ENCODE measurements around the gene ACTR1B. TPM values are rescaled to one million over a fixed set of nuclear protein-coding genes. Genes with fewer than 3 reads are reported as not detected.
A peak's percentile ranks its signal among the peaks of the same experiment; 100 is the strongest.

Gene ACTR1B
- polyA plus RNA-seq, 3 donors = 8.9 to 64.4 (median 9.9) TPM

DNA sequence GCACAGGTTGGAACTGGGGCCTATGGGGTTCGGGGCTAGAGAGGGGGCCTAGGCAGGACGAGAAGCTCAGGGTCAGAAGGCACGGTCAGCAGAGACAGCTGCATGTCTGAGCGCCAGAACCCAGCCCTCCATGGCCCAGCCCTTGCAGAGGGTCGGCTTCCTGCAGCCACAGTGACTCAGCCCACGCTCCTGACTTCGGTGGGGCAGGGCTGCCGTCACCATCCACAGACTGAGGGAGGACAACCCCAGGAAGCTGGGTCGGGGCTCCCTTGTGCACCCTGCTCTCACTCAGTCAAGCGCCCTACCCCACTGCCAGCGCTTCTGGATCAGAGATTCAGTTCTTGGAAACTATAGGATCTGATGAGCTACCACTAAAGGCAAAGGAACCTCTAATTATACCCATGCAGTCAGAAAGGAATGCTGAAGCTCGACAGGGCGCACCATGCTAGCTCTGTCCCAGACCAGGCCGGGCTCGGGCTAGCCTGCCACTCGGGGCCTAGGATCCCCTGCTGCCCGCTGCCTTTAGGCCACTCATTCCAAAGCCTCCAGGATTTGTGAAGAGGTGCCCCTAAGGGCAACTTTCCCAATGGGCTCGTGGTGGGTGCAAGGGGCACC, 3.0 kb downstream of the ACTR1B start:
- H3K27ac ChIP-seq (ENCODE audit: low read depth in 1 of 2, low read length in 2 of 2) = peak overlapping the region in 1 of 2 donors; percentile 24
- WGBS (ENCODE audit: insufficient coverage) = 68% methylated on average over 17 of the region's 18 CpGs
- H3K4me2 ChIP-seq (replicated peaks; ENCODE audit: extremely low read depth, low read length, poor library complexity, severe bottlenecking) = no peak overlapping the region
- intact Hi-C loops (cut with micrococcal nuclease) = loop anchor here in 1 of 2 donors (10.0 kb wide), 1 partner anchor 1026 kb away; the partner anchor contains the start of gene KANSL3
- Mint-ChIP-seq H3K27me3 (ENCODE audit: low read depth in 3 of 3) (peaks cover 0 to 4% (median 2%) of the 10 kb centered on the region in 3 donors), H3K36me3 (peaks cover 33 to 45% of the 10 kb centered on the region in 2 donors), H3K9me3 (peaks cover 0 to 1% (median 0%) of the 10 kb centered on the region in 7 donors), H3K4me1 (peaks cover 36% of the 10 kb centered on the region), H3K4me3 (no peak overlapping the region), H3K27ac (peak overlapping the region in 2 of 7 donors; percentile 16 to 32)
- peak in 1 of 3 donors; percentile 23 for DNase-seq
- H3K4me1 ChIP-seq (ENCODE audit: control insufficient read depth in 1 of 2, insufficient read depth in 2 of 2, low read length in 2 of 2) = peaks cover 20 to 23% of the 10 kb centered on the region in 2 donors
- H3K4me3 ChIP-seq (replicated peaks in 1 of 3; ENCODE audit: low read depth in 2 of 3, low read length in 3 of 3) = no peak overlapping the region
- H3K27me3 ChIP-seq (ENCODE audit: control insufficient read depth in 2 of 2, insufficient read depth in 2 of 2, low read length in 2 of 2) = no peaks in the 10 kb centered on the region
- no peak overlapping the region for H3K9ac ChIP-seq (ENCODE audit: insufficient read depth, low read length, poor library complexity, severe bottlenecking)
- peaks cover 42 to 45% of the 10 kb centered on the region in 2 donors for H3K36me3 ChIP-seq (replicated peaks in 1 of 2; ENCODE audit: control insufficient read depth in 1 of 2, insufficient read depth in 2 of 2, low read length in 2 of 2)
- H3K79me2 ChIP-seq (ENCODE audit: insufficient read depth, low read length) = peaks cover 32% of the 10 kb centered on the region
- TF ChIP-seq, protein P1, sequence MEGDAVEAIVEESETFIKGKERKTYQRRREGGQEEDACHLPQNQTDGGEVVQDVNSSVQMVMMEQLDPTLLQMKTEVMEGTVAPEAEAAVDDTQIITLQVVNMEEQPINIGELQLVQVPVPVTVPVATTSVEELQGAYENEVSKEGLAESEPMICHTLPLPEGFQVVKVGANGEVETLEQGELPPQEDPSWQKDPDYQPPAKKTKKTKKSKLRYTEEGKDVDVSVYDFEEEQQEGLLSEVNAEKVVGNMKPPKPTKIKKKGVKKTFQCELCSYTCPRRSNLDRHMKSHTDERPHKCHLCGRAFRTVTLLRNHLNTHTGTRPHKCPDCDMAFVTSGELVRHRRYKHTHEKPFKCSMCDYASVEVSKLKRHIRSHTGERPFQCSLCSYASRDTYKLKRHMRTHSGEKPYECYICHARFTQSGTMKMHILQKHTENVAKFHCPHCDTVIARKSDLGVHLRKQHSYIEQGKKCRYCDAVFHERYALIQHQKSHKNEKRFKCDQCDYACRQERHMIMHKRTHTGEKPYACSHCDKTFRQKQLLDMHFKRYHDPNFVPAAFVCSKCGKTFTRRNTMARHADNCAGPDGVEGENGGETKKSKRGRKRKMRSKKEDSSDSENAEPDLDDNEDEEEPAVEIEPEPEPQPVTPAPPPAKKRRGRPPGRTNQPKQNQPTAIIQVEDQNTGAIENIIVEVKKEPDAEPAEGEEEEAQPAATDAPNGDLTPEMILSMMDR (IDR thresholded peaks at IDR 0.05) = no peak
- no peaks in the 10 kb centered on the region for H3K9me3 ChIP-seq (replicated peaks in 1 of 2; ENCODE audit: control insufficient read depth in 1 of 2, insufficient read depth in 1 of 2, low read length in 2 of 2)
- peaks cover 11% of the 10 kb centered on the region for H4K20me1 ChIP-seq (ENCODE audit: insufficient read depth, low read length)
- H2AFZ ChIP-seq (ENCODE audit: insufficient read depth, low read depth, low read length, poor library complexity, severe bottlenecking) = no peak overlapping the region

DNA sequence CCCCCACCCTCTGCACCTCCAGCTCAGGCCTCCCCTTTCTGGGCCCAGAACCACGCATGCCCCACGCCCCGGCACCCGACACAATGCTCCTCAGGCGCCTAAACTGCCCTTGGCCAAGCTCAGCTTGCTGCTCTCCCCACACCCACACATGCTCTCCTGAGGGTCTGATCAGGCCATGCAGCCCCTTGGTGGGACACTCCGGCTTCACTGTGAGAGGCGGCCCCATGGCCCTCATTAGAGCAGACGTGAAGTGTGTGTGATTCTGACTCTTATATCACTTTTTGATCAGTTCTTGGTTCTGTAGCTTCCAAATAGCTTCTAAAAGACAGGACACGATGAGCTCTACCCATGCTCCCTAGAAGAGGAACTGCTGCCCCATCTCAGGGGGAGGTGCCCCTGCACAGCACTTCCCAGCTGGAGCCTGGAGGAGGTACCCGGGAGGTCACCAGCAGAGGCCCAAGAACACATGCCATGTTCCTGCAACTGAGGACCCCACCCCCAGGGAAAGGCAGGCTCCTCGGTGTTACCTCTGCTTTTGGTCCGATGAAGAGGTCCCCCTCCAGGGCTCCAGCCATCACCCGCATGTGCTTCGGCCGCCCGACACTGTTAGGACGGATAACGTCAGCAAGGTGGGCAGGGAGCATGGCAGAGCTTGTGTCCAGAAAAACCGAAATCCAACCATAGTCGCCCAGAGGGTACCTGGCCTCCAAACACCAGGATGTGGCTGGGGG, 3.6 kb downstream of the ACTR1B start:
- Histone ChIP-seq H3K9ac (ENCODE audit: insufficient read depth, low read length, poor library complexity, severe bottlenecking) (no peak overlapping the region), H4K20me1 (ENCODE audit: insufficient read depth, low read length) (peaks cover 11% of the 10 kb centered on the region), H3K27me3 (ENCODE audit: control insufficient read depth in 2 of 2, insufficient read depth in 2 of 2, low read length in 2 of 2) (no peaks in the 10 kb centered on the region), H2AFZ (ENCODE audit: insufficient read depth, low read depth, low read length, poor library complexity, severe bottlenecking) (no peak overlapping the region), H3K27ac (ENCODE audit: low read depth in 1 of 2, low read length in 2 of 2) (peak overlapping the region in 1 of 2 donors; percentile 24), H3K4me1 (ENCODE audit: control insufficient read depth in 1 of 2, insufficient read depth in 2 of 2, low read length in 2 of 2) (peaks cover 20 to 23% of the 10 kb centered on the region in 2 donors), H3K4me2 (replicated peaks; ENCODE audit: extremely low read depth, low read length, poor library complexity, severe bottlenecking) (no peak overlapping the region), H3K4me3 (replicated peaks in 1 of 3; ENCODE audit: low read depth in 2 of 3, low read length in 3 of 3) (no peak overlapping the region), H3K79me2 (ENCODE audit: insufficient read depth, low read length) (peaks cover 32% of the 10 kb centered on the region), H3K9me3 (replicated peaks in 1 of 2; ENCODE audit: control insufficient read depth in 1 of 2, insufficient read depth in 1 of 2, low read length in 2 of 2) (no peaks in the 10 kb centered on the region), H3K36me3 (replicated peaks in 1 of 2; ENCODE audit: control insufficient read depth in 1 of 2, insufficient read depth in 2 of 2, low read length in 2 of 2) (peaks cover 42 to 52% of the 10 kb centered on the region in 2 donors)
- WGBS (ENCODE audit: insufficient coverage) = 92% methylated on average over 18 of the region's 20 CpGs
- TF ChIP-seq, protein P1 (IDR thresholded peaks at IDR 0.05) = no peak
- Mint-ChIP-seq H3K9me3 (peaks cover 0 to 1% (median 0%) of the 10 kb centered on the region in 7 donors), H3K36me3 (peaks cover 35 to 51% of the 10 kb centered on the region in 2 donors), H3K4me3 (no peak overlapping the region), H3K27ac (peak overlapping the region in 2 of 7 donors; percentile 12 to 46), H3K4me1 (peaks cover 36% of the 10 kb centered on the region), H3K27me3 (ENCODE audit: low read depth in 3 of 3) (peaks cover 0 to 4% (median 2%) of the 10 kb centered on the region in 3 donors)
- intact Hi-C loops (cut with micrococcal nuclease) = loop anchor here in 1 of 2 donors (10.0 kb wide), 1 partner anchor 1025 kb away; the partner anchor contains the start of gene KANSL3
- no peak for DNase-seq
